Stimulated activated CD4-positive, alpha-beta T cell treated with anti-CD3 and anti-CD28 coated beads, Interleukin-1b, Interleukin-23, amount 100 ng/mL, for 1 hour (primary cell): Measurements from ENCODE around the gene CRHR1.

Experiments
- DNase-seq, 2 donors: peaks; one replicate each; pipeline ENCODE4 v3.0.0-alpha.2; 2020; ENCODE audit warnings: low read depth in 2 of 2

CRHR1 gene

GRCh38 chr17:45789874-45790273 is 5.8 kb downstream of the CRHR1 start:
- no peak for DNase-seq

DNA sequence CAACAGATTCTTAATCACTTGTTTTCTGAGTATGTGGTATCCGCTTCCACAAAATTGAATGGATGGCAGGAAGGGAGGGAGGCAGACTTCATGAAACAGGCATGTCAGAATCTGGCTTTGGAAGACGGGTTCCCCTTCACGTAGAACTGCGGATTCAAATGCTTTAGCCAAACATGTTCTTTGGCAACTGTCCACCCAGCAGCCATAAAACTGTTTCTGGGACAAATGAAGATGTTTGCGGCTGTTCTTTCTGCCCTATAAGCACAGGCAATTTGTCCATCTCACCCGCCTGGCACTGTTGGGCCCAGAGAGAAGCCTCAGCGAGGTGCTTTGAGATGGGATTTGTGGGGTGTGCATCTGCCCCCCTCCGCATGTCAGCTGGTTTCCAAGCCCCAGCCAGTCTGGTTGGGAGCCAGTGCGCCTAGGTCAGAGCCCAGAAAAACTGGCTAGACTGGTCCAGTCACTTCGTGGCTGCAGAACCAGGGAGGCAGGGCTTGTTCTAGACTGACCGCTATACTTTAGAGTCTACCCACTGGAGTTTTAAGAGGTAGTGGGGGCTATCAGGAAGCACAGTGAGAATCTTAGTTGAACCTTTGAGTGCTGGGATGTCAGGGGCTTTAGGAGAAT is 6.3 kb downstream of the CRHR1 start:
- DNase-seq, result no peak

GRCh38 chr17:45791041-45791582 is 7.0 kb downstream of the CRHR1 start:
- DNase-seq, result no peak

DNA sequence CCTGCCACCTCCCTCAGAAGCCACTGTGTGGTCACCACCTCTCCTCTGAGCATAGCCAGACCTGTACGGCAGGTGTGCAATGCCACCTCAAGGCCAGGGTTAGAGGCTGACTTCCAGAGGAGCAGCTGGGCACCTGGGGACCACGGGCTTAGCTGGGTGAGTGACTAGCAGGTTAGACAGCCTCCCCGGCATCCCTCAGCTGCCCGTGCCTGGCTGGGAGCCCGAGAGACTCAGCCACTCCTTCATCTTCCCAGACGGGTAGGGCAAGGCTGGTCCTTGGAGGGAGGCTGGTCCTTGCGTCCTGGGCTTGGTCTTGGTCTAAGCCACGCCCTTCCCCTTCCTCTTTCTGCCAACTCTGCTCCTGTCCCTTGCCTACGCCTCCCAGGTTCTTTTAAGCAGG is 7.8 kb downstream of the CRHR1 start:
- DNase-seq, result no peak

DNA sequence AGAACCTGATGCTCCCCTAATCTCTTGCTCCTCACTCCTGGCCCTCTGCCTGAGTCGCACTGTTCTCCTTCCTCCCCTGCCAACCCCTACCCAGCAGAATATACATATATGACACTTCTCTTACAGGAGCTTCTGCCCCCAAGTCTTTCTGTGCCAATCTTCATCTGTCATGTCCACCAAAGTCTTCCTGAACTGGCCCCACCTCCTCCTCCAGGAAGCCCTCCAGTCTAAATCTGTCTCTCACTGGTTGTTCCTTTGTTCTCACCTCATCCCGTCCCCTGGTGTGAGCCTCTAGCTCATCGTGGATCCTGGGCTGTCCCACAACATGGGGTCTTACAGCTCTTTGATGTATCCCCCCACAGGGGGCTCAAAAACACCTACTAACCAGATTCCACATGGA is 8.3 kb downstream of the CRHR1 start:
- no peak for DNase-seq

DNA sequence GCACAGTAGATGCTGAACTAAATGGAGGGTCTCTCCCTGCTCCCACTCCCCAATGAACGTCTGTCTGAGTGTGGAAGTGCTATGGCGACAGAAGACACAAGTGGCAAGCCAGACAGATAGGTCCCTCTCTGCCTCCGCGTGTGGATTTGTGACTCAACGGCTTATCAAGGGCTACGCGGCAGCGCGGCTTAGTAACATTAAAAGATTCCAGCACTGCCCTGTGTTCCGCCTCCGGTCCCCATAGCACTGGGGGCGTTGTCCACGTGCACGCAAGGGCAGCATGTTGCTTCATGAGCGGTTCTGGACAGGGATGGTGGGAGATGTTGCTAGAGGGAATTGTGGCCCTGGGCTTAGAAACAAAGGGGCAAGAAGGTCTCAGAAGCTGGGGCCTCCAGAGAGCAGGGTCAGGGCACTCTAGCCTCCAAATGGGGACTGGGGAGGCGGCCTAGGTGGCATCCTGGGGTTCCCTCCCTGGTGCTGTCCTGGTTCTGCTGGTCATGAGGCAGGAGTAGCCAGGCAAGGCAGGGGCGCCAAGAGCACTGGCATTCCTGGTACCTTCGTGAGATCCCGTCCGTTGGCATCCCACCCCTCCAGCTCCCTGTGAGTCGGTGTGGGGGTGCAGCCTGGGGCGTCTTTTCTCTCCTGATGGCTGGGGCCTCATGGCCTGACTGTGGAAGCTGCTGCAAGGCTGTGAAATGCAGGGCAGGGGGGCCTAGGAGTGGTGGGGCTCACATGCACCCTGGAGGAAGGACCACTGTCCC is 9.1 kb downstream of the CRHR1 start:
- no peak for DNase-seq

DNA sequence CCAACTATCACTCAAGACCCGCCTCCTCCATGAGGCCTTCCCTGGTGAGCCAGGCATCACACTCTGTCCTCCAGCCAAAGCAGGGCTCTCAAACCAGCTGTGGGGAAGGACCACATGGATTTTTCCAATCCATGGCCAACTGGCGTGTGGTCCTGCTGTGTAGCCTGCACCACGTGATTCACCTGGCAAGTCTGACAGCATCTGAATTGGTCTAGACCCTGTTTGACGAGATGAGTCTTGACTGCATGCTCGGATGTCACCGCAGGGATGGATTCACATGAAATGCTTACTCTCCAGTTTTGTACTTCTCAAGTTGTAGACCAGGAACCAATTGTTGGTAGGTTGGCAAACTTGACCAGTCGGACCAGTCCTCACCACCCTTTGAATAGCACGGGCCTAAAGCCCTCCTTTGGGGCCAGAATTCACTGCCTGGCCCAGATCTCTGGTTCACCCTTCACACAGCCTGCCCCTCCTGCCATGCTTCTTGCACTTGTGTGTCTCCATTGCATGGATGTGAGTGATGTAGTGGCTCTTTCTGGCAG is 9.9 kb downstream of the CRHR1 start:
- DNase-seq, result no peak

DNA sequence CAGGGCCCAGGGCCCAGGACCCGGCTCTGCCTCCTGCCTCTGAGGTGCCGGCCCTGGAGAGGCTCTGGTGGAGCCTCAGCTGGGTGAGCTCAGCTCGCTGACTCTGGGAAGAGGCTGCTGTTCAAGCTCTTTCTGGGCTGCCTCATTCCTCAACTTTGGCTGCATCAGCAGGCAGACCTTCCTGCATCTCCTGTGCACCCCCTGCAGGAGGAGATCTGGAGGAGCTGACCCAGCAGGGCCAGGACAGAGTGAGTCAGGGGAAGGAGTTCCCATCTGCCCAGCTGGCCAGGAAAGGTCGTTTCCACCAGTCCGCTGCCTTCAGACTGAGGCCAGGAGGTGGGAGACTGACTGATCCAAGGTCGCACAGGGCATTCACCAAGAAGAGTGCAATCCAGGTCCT is 10.7 kb downstream of the CRHR1 start:
- no peak for DNase-seq

DNA sequence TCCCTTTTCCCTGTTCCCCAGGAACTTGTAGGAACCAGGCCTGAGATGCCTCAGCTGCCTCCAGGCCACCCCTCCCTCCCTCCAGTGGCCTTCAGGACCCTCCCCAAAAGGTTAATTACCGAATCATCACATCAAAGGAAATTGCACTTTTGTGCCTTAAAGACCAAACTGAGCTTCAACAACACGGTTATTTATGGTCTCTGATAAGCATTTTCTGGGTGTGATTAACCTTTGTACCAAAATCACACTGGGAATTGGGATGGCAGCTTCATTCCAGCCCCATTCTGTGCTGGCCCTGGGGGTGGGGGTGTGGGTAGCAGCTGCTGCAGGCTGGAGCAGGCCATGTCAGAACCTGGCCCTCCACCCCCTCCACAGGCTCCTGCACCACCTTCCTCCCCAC is 16.7 kb downstream of the CRHR1 start:
- DNase-seq, result no peak

- DNase-seq, result no peak
Observed at GRCh38 chr17:45801421-45801820, 17.3 kb downstream of the CRHR1 start.

GRCh38 chr17:45808845-45809244 is 24.7 kb downstream of the CRHR1 start:
- DNase-seq, result no peak

GRCh38 chr17:45809499-45809898 is 25.4 kb downstream of the CRHR1 start:
- no peak for DNase-seq

- DNase-seq, result no peak
Observed at GRCh38 chr17:45812102-45812501, 28.0 kb downstream of the CRHR1 start.

DNA sequence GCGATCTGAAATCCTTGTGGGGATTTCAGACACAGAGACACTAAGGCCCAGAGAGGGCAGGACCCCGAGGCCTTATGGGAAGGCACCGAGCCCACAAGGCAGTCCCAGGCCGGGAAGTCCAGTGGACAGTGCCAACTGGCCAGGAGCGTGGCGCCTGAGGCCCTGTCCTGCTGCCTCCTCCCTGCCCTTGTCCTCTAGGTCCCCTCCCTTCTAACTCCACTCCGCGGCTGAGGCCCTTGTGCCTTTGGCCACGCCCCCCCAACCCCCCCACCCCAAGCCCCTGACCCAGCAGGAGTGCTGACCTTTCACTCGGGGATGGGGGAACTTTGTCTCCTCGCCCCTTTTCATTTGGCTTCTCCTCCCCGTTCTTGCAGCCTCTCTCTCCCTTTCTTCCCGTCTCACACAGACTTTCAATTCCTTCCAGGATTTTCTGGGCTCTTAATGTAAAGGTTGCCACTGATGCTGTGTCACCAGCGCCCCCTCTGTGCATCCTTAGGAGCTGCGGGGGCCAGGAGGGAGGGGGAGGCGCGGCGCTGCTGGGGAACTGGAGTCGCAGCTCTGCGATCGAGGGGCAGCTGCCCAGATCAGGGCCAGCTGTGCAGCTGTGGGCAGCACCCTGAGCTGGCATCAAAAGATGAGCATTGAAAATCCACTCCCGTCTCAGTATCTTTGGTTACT is 29.1 kb downstream of the CRHR1 start:
- no peak for DNase-seq

GRCh38 chr17:45814622-45815606 is 30.8 kb downstream of the CRHR1 start:
- DNase-seq, result no peak

DNA sequence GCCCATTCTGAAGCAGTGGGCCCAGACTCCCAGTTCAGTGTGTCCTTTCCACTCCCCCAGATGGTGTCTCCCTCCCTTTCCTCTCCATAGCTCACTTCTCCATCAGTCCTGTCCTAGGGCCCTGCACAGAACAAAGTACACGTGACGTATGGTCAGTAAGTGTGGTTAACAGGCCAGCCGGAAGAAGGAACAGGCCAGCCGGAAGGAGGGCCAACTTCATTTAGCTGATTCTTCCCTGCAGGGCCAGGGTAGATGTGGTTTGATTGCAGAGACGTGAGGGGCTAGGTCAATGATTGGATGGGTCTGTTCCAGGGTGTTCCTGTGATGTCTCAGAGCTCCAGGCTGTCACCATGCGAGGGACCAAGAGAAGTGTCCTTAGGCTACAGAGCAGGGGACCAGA is 31.6 kb downstream of the CRHR1 start:
- DNase-seq, result no peak

DNA sequence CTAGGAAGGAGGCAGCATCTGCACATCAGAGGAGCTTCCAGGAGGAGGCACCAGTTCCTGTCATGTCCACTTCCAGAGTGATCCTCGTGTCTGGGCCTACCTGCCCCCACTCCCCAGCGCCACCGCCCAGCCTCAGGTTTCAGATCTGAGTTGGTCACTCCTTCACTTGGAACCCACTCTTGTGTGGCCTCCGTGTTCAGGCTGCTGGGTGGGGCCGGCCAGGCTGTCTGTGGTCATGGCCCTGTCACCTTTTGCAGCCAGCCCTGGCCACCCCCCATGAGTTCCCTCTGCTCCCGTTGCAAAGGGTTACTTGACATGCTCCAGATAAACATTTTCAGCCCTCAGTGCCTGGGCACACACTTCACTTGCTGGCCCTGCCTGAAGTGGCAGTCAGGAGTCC is 33.9 kb downstream of the CRHR1 start:
- no peak for DNase-seq

DNA sequence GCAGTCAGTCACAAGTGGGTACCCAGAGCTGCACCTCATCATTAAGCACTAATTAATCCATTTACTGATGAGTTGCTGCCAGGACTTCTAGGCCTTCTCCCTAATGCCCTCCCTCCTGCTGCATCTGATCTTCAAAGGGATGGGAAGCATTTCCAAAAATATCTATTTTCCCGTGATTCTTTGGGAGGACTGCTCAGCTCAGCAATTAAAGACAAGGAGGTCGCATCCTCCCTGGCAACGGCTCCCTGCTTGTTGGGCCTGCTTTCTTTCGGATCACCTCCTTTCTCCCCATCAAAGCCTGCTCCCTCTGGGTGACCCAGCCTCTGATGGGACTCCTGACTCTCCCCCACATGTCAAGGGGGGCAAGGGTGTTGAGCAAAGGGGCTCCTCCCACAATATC is 34.6 kb downstream of the CRHR1 start:
- no peak for DNase-seq

GRCh38 chr17:45819632-45820031 is 35.5 kb downstream of the CRHR1 start:
- no peak for DNase-seq

DNA sequence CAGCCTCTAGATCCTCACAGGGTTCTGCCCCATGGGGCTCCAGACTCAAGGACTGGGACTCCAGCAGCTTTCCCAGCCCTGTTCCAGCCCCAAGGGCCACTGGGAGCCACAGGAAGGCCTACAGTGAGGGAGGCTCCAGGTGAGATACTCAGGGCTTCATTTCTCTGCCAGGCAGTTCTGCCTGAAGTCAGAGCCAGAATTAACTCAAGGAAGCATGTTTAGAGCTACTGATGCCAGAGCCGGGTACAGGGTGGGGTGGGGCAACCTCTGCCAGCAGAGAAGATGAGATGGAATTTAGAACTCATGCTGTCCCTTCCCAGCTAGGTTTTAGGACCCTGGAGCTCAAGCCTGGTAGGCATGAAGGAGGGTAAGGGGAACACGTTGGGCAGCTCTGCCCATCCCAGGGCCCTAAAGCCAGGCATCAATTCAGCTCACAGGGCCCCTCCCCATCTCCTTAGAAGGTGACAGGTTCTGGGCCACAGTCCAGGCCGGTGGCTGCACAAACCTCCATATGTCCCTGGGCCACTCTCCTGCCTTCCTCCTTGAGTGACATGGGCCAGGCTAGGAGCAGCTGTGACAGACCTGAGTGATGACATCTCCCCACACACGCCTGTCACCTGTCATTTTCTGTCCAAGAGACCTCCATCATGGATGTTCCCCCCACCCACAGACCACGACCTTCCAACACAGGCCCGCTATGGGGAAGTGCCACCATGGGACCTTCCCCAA is 36.1 kb downstream of the CRHR1 start:
- DNase-seq, result no peak

GRCh38 chr17:45821147-45821546 is 37.0 kb downstream of the CRHR1 start:
- no peak for DNase-seq
